ENCODE results near the gene ACOXL.

ACOXL gene

DNA sequence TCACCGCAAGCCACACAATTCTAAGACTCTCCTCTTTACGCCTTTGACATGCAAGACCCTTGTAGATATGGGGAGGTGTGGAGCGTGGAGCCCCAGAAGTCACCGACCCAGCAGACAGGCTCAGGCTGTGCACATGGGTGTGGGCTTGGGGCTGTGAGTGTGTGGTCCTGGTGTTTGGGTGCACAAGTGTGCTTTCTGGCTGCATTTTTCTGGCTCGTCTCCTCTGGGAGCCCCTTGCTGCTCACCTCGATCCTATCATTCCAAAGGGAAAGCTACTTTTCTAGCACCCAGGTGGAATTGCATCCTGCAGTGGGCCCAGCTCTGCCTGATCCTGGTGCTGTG is 143.0 kb downstream of the ACOXL start:
- no peak for DNase-seq (ENCODE audit: low read depth in 1 of 2, low spot score in 1 of 2)
- TF ChIP-seq JUND (IDR thresholded peaks at IDR 0.05; ENCODE audit: low read depth) = no peak
- in situ Hi-C loops (cut with HindIII; ENCODE audit: low pct_unique_long_range_greater_than_20kb, low sequenced_read_pairs) = no loop called here

DNA sequence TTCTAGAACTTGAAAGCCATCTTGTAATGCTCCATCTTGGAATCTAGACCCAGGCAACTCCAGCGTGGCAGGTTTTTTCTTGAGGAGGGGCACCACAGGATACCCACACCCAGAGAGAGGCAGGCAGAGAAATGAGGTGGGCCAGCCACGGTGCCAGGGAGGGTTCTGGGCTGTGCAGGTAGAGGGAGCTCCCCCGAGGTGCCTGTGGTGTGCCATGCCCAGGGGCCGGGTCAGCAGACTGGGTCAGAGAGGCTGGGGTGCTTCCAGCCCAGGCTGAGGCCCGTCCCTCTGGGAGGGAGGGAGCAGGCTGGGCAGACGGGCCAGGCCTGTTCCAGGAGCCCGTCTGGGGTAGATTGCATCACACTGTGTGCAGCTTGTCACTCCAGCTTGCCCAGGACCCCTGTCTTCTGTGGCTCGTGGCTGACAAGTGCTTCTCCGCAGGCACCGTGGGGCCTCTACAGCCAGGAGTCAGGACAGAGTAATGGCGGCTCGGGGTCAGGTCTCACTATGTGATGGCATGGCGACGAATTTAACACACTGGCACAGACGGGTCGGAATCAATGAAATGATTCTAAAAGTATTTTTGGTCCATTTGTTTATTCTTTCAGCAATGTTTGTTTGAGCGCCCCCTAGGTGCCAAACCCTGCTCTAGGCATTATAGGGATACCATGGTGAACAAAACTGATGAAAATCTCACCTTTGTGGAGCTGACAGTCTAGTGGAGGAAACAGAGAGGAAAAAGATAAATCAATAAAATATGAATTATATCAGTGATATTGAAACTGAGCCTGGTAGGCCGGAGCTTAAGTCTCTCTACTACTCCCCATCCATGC is 144.0 kb downstream of the ACOXL start:
- DNase-seq (ENCODE audit: low read depth in 1 of 2, low spot score in 1 of 2) = no peak
- TF ChIP-seq JUND (IDR thresholded peaks at IDR 0.05; ENCODE audit: low read depth) = no peak
- in situ Hi-C loops (cut with HindIII; ENCODE audit: low pct_unique_long_range_greater_than_20kb, low sequenced_read_pairs) = no loop called here

DNA sequence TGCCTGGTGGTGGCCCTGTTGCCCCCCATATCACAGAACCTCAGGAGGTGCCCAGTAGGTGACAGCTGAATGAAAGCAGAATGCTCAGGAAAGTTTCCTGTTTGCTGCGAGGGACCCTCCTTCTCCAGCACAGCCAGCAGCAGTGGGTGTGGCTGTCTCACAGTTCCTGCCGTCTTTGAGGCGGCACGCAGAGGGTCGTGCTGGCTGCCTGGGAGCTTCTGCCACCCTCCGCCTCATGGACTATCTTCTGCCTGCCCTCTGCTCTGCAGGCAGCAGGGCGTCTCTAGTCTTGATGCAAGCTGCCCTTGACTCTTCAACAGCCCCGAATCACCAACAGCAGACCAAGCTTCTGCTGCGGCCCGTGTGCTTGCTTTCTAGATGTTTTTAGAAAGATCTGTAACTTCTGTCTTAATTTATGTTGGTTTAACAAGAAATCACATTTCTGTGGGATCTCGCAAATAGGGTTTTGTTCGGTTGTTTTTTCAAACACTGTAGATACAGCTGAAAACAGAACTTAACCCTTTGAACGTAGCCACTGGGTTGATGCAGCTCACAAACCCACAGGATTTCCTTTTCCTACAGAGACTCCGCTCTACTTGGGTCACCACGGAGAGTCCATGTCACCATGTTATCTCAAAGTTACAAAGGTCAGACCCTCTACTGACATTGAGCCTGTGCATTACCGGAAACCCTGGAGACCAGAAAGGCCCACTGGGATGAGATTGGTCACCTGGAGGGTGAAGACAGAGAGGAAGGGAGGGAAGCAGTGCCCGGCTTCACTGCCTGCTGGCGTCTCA is 144.9 kb downstream of the ACOXL start:
- in situ Hi-C loops (cut with HindIII; ENCODE audit: low pct_unique_long_range_greater_than_20kb, low sequenced_read_pairs) = no loop called here
- no peak for DNase-seq (ENCODE audit: low read depth in 1 of 2, low spot score in 1 of 2)
- TF ChIP-seq JUND (IDR thresholded peaks at IDR 0.05; ENCODE audit: low read depth) = no peak

GRCh38 chr2:110878150-110878549 is 145.8 kb downstream of the ACOXL start:
- in situ Hi-C loops (cut with HindIII; ENCODE audit: low pct_unique_long_range_greater_than_20kb, low sequenced_read_pairs) = no loop called here
- no peak for TF ChIP-seq JUND (IDR thresholded peaks at IDR 0.05; ENCODE audit: low read depth)
- DNase-seq (ENCODE audit: low read depth in 1 of 2, low spot score in 1 of 2) = no peak

DNA sequence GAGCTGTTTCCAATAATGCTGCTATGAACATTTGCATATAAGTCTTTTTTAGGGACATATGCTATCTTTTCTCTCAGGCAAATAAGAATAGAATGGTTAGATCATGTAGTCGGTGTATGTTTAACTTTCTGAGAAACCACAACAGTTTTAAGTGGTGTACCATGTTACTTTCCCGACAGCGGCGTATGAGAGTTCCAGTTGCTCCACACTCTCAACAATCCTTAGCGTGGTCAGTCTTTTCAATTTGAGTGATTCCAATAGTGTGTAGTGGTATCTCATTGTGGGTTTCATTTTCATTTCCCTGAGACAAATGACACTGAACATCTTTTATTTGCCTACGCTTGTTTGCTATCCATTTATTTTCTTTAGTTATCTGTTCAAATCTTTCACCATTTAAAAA is 149.5 kb downstream of the ACOXL start:
- DNase-seq (ENCODE audit: low read depth in 1 of 2, low spot score in 1 of 2) = no peak
- TF ChIP-seq JUND (IDR thresholded peaks at IDR 0.05; ENCODE audit: low read depth) = no peak
- in situ Hi-C loops (cut with HindIII; ENCODE audit: low pct_unique_long_range_greater_than_20kb, low sequenced_read_pairs) = no loop called here

- no peak for TF ChIP-seq JUND (IDR thresholded peaks at IDR 0.05; ENCODE audit: low read depth)
- in situ Hi-C loops (cut with HindIII; ENCODE audit: low pct_unique_long_range_greater_than_20kb, low sequenced_read_pairs) = no loop called here
- DNase-seq (ENCODE audit: low read depth in 1 of 2, low spot score in 1 of 2) = no peak
Measured at GRCh38 chr2:110883406-110883805, 151.0 kb downstream of the ACOXL start.

- TF ChIP-seq JUND (IDR thresholded peaks at IDR 0.05; ENCODE audit: low read depth) = no peak
- no peak for DNase-seq (ENCODE audit: low read depth in 1 of 2, low spot score in 1 of 2)
- in situ Hi-C loops (cut with HindIII; ENCODE audit: low pct_unique_long_range_greater_than_20kb, low sequenced_read_pairs) = no loop called here
Measured at GRCh38 chr2:110885256-110885655, 152.9 kb downstream of the ACOXL start.

- in situ Hi-C loops (cut with HindIII; ENCODE audit: low pct_unique_long_range_greater_than_20kb, low sequenced_read_pairs) = no loop called here
- TF ChIP-seq JUND (IDR thresholded peaks at IDR 0.05; ENCODE audit: low read depth) = no peak
- no peak for DNase-seq (ENCODE audit: low read depth in 1 of 2, low spot score in 1 of 2)
Measured at GRCh38 chr2:110886826-110887573, 154.6 kb downstream of the ACOXL start.

- no peak for TF ChIP-seq JUND (IDR thresholded peaks at IDR 0.05; ENCODE audit: low read depth)
- DNase-seq (ENCODE audit: low read depth in 1 of 2, low spot score in 1 of 2) = no peak
- in situ Hi-C loops (cut with HindIII; ENCODE audit: low pct_unique_long_range_greater_than_20kb, low sequenced_read_pairs) = no loop called here
Measured at GRCh38 chr2:110888411-110888810, 156.0 kb downstream of the ACOXL start.

GRCh38 chr2:110891626-110892025 is 159.3 kb downstream of the ACOXL start:
- in situ Hi-C loops (cut with HindIII; ENCODE audit: low pct_unique_long_range_greater_than_20kb, low sequenced_read_pairs) = no loop called here
- no peak for DNase-seq (ENCODE audit: low read depth in 1 of 2, low spot score in 1 of 2)
- TF ChIP-seq JUND (IDR thresholded peaks at IDR 0.05; ENCODE audit: low read depth) = no peak

GRCh38 chr2:110896226-110896625 is 163.9 kb downstream of the ACOXL start:
- no peak for TF ChIP-seq JUND (IDR thresholded peaks at IDR 0.05; ENCODE audit: low read depth)
- in situ Hi-C loops (cut with HindIII; ENCODE audit: low pct_unique_long_range_greater_than_20kb, low sequenced_read_pairs) = no loop called here
- no peak for DNase-seq (ENCODE audit: low read depth in 1 of 2, low spot score in 1 of 2)

DNA sequence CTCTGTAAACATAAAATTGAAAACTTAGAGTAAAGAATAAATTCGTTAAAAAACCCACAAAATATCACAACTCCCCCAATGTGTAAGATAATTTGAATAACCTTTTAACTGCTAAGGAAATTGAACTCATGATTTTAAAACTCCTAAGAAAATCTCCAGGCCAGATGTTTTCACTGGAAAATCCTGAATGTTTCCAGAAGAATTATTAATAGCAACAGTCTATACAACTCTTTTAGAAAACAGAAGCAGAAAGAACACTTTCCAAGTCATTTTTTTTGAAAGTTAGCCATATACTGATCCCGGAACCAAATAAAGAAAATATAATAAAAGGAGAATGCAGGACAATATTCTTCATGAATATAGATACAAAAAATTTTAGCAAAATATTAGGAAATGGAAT is 165.6 kb downstream of the ACOXL start:
- DNase-seq (ENCODE audit: low read depth in 1 of 2, low spot score in 1 of 2) = no peak
- TF ChIP-seq JUND (IDR thresholded peaks at IDR 0.05; ENCODE audit: low read depth) = no peak
- in situ Hi-C loops (cut with HindIII; ENCODE audit: low pct_unique_long_range_greater_than_20kb, low sequenced_read_pairs) = no loop called here

GRCh38 chr2:110900191-110900590 is 167.8 kb downstream of the ACOXL start:
- no peak for TF ChIP-seq JUND (IDR thresholded peaks at IDR 0.05; ENCODE audit: low read depth)
- in situ Hi-C loops (cut with HindIII; ENCODE audit: low pct_unique_long_range_greater_than_20kb, low sequenced_read_pairs) = no loop called here
- DNase-seq (ENCODE audit: low read depth in 1 of 2, low spot score in 1 of 2) = no peak
